A673 (cell line): ENCODE data around the gene REEP6. TPM values are rescaled to one million over a fixed set of nuclear protein-coding genes. Genes with fewer than 3 reads are reported as not detected.

Source experiments
- BruUV-seq: library from RNA; stranded (reverse); fragments of 400-500 nt; replicated peaks from 2 replicates; lab custom pipeline; 2021; lab: Mats Ljungman, UMichigan
- CTCF ChIA-PET: fragments of 300-600 bp; sonication (Branson Sonifier 250); formaldehyde crosslinking; loops from one replicate; lab custom pipeline; 2022; ENCODE audit warnings: antibody characterized with exemption; lab: Charles Lee
- POLR2A ChIA-PET: fragments of 300-600 bp; sonication (Branson Sonifier 250); formaldehyde crosslinking; loops from one replicate; lab custom pipeline; 2022; ENCODE audit warnings: antibody characterized with exemption; ENCODE audit not compliant: low non-redundant PET; lab: Charles Lee
- DNase-seq: peaks from one replicate; pipeline ENCODE4 v3.0.0-alpha.2; 2015; ENCODE audit warnings: low spot score
- H3K27ac ChIP-seq: fragments of 200-600 bp; sonication (generic); 2 replicates; pipeline ENCODE4 v1.5.1; 2016; ENCODE audit warnings: mixed run types, low read depth, mild to moderate bottlenecking, mixed read lengths, antibody characterized with exemption, low read length; ENCODE audit not compliant: poor library complexity, severe bottlenecking
- H3K27me3 ChIP-seq: fragments of 200-600 bp; sonication (generic); replicated peaks from 2 replicates; pipeline ENCODE4 v1.6.1; 2017; ENCODE audit warnings: mixed run types, low read depth, mild to moderate bottlenecking, mixed read lengths, antibody characterized with exemption, low read length; ENCODE audit not compliant: insufficient read depth, poor library complexity
- H3K36me3 ChIP-seq: fragments of 200-600 bp; sonication (generic); 2 replicates; pipeline ENCODE4 v1.6.1; 2016; ENCODE audit warnings: mixed run types, mild to moderate bottlenecking, mixed read lengths, antibody characterized with exemption, low read length; ENCODE audit not compliant: insufficient read depth, poor library complexity, severe bottlenecking
- H3K4me1 ChIP-seq: fragments of 200-600 bp; sonication (generic); 2 replicates; pipeline ENCODE4 v1.6.1; 2017; ENCODE audit warnings: mixed run types, mild to moderate bottlenecking, mixed read lengths, antibody characterized with exemption, low read length; ENCODE audit not compliant: insufficient read depth, poor library complexity, severe bottlenecking
- H3K4me3 ChIP-seq: fragments of 200-600 bp; sonication (generic); 2 replicates; pipeline ENCODE4 v1.5.1; 2016; ENCODE audit warnings: low read depth, mixed run types, mild to moderate bottlenecking, mixed read lengths, low read length; ENCODE audit not compliant: poor library complexity, severe bottlenecking
- H3K9me3 ChIP-seq: fragments of 200-600 bp; sonication (generic); 2 replicates; pipeline ENCODE4 v1.6.1; 2016; ENCODE audit warnings: mixed run types, low read depth, mild to moderate bottlenecking, mixed read lengths, antibody characterized with exemption, low read length; ENCODE audit not compliant: poor library complexity, severe bottlenecking
- EZH2 ChIP-seq: fragments of 200-600 bp; sonication (generic); IDR thresholded peaks from 2 replicates; pipeline ENCODE4 v1.6.1; 2017; ENCODE audit warnings: borderline replicate concordance, low read depth, mild to moderate bottlenecking, mixed read lengths, antibody characterized with exemption, low read length; ENCODE audit not compliant: poor library complexity, severe bottlenecking
- intact Hi-C: fragments of 100-400 bp; cut with micrococcal nuclease; formaldehyde crosslinking; loops from one replicate; pipeline ENCODE4 v1.10.0; 2022; ENCODE audit not compliant: unreplicated experiment
- total RNA-seq: library from RNA; stranded (reverse); gene quantifications from 2 replicates; pipeline ENCODE4 v1.2.3, GENCODE V29; 2021
- TF ChIP-seq, protein P1 (sequence below): fragments of 300-800, 200-600 bp; sonication (generic); conservative IDR thresholded peaks from 2 replicates; pipeline ENCODE4 v1.5.1; 2017; ENCODE audit warnings: low read depth, mild to moderate bottlenecking, antibody characterized with exemption, low read length, moderate library complexity, mixed read lengths

The REEP6 gene
- total RNA-seq, 1 experiment from 2014 or later, result 4.7 TPM

DNA sequence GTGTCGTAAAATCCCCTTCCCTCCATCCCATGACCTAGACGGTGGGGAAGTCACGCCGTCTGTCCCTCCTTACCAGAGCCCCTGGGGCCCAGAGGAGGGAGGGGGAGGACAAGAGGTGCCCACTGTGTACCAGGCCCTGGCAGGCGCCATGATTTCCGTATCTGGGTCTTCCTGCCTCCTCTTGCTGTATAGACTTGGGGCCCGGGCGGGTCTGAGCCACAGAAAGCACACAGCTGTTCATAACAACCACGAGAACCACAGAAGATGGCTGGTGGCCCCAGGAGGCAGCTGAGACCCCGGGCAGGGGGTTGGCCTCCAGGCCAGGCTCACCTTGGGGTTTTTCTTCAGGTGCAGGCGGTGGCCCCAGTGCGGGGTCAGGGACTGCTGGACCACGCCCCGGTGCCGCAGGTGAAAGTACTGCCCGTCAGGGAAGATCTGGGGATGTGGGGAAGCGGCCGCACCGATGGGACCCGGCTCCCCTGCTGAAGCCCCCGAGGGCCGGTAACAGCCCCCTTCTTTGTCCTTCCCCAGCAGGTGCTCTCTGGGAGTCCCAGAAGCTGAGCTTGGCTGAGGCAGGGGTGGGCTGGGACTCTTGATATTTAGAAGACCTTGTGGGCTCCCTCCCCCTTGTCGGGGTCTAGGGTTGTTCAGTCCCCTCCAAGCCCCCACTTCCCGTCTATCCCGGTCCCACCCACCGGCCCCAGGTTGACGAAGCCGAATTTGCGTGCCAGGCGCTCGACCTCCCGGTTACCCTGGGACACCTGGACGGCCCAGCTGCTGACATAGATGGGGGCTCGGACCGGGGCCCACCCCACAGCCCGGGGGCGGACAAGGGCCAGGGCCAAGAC lies 1.3 kb upstream of the REEP6 start:
- no peak for DNase-seq
- TF ChIP-seq, protein P1, sequence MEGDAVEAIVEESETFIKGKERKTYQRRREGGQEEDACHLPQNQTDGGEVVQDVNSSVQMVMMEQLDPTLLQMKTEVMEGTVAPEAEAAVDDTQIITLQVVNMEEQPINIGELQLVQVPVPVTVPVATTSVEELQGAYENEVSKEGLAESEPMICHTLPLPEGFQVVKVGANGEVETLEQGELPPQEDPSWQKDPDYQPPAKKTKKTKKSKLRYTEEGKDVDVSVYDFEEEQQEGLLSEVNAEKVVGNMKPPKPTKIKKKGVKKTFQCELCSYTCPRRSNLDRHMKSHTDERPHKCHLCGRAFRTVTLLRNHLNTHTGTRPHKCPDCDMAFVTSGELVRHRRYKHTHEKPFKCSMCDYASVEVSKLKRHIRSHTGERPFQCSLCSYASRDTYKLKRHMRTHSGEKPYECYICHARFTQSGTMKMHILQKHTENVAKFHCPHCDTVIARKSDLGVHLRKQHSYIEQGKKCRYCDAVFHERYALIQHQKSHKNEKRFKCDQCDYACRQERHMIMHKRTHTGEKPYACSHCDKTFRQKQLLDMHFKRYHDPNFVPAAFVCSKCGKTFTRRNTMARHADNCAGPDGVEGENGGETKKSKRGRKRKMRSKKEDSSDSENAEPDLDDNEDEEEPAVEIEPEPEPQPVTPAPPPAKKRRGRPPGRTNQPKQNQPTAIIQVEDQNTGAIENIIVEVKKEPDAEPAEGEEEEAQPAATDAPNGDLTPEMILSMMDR, result no peak
- no peak for TF ChIP-seq EZH2
- Histone ChIP-seq H3K9me3 (no peaks in the 10 kb centered on the region), H3K4me3 (peak overlapping the region; percentile 56), H3K27me3 (no peaks in the 10 kb centered on the region), H3K4me1 (peaks cover 11% of the 10 kb centered on the region), H3K36me3 (no peaks in the 10 kb centered on the region), H3K27ac (peak overlapping the region; percentile 83)
- CTCF ChIA-PET, result no interaction called here
- POLR2A ChIA-PET, result no interaction called here
- intact Hi-C loops, result no loop called here
- BruUV-seq, result no TSS peak

DNA sequence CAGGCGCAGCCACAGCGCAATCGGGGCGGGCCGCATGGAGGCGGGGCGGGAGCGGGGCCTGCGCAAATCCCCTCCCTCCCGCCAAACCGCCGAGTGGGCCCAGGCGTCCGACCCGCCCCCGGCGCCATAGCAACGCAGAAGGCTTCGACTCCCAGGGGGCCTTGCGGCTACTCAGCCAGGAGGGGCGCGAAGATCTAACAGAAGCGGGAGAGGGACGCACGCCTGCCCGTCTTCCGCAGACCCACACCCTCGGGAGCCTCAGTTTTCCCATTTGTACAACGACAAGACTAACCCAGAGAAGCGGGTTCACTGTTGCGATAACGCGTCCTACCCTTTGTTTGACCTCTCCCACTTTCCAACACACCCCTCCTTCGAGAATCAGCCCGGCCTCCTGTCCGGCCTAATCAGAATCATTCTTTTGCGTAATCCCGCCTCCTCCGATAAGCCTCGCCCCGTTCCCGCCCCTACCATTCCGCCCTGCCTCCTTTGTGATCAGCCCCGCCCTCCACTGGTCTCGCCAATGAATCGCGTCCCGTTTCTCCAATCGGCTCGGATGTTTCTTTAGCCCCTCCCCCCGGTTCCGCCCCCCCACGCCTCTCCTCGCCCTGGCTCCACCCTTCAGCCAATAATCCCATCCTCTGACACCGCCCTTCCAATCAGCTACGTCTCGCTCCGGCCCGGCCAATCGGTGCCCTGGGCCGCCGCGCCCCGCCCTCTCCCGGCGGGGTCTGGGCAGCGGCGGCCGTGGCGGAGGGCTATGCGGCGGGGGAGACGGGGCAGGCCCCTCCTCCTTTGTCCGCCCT lies 469 bp upstream of the REEP6 start, which contains the start of gene PCSK4:
Gene PCSK4, minus strand, starts transcription at position 40 of the 803 bp plus-strand sequence. Its CDS starts 4 bp downstream, at position 36.
- no TSS peak for BruUV-seq
- peak within 1 kb of the TSS; percentile 83 for H3K27ac ChIP-seq

DNA sequence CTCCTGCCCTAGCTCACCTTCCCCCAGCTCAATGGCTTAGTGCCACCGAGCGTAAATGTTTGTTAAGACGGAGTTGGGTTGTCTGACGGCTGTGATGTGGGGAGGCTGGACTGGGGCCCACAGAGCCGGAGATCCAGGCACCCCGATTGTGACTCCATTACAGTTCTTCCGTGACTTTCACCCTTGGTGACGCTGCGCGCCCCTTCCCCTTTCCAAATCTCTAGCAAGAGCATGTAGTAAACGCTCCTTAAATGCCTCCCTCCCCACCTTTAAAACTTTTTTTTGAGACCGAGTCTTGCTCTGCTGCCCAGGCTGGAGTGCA lies 829 bp downstream of the REEP6 start:
- Histone ChIP-seq H3K27ac (no peak overlapping the region), H3K27me3 (no peaks in the 10 kb centered on the region), H3K36me3 (no peaks in the 10 kb centered on the region), H3K4me3 (peak overlapping the region; percentile 48), H3K4me1 (peaks cover 11% of the 10 kb centered on the region), H3K9me3 (no peaks in the 10 kb centered on the region)
- TF ChIP-seq EZH2, result no peak
- TF ChIP-seq, protein P1, result no peak
- POLR2A ChIA-PET, result no interaction called here
- DNase-seq, result no peak
- no TSS peak for BruUV-seq
- intact Hi-C loops, result no loop called here
- CTCF ChIA-PET, result no interaction called here

More for the DNA sequence above, 469 bp upstream of the REEP6 start, which contains the start of gene PCSK4:
- intact Hi-C loops, result no loop called here
- TF ChIP-seq, protein P1, result no peak
- TF ChIP-seq EZH2, result no peak
- Histone ChIP-seq H3K9me3 (no peaks in the 10 kb centered on the region), H3K36me3 (no peaks in the 10 kb centered on the region), H3K4me3 (peak within 1 kb of the TSS; percentile 56), H3K27me3 (no peaks in the 10 kb centered on the region), H3K4me1 (peaks cover 11% of the 10 kb centered on the region)
- CTCF ChIA-PET, result interaction anchor here (0.6 to 1.0 kb wide), 4 partner anchors 36 to 181 kb away, joined by 3 to 19 read pairs (median 5); no protein-coding TSS in a partner anchor
- peak; percentile 98 for DNase-seq
- POLR2A ChIA-PET, result interaction anchor here (0.6 to 0.7 kb wide), 4 partner anchors 40 to 222 kb away, joined by 3 to 13 read pairs (median 4); partner anchors contain the start of gene CIRBP
